HL-60 (cell line): ENCODE measurements around the gene FAM83F.

Experiments used
- POLR2AphosphoS5 ChIP-seq: IDR thresholded peaks from 2 replicates; pipeline ENCODE4 v1.6.1; 2012; ENCODE audit warnings: low read depth
- SPI1 ChIP-seq: IDR thresholded peaks from 2 replicates; pipeline ENCODE4 v1.6.1; 2012; ENCODE audit warnings: low read depth, mild to moderate bottlenecking, borderline replicate concordance
- TF ChIP-seq, protein P1 (sequence below): IDR thresholded peaks from one replicate; pipeline ENCODE4 v1.5.1; 2011; ENCODE audit warnings: low read length, control low read depth, inconsistent platforms; ENCODE audit not compliant: insufficient read depth
- TF ChIP-seq, protein P2 (sequence below): IDR thresholded peaks from 2 replicates; pipeline ENCODE4 v1.6.1; 2012; ENCODE audit warnings: low read depth; ENCODE audit not compliant: insufficient replicate concordance

- TF ChIP-seq, protein P1, sequence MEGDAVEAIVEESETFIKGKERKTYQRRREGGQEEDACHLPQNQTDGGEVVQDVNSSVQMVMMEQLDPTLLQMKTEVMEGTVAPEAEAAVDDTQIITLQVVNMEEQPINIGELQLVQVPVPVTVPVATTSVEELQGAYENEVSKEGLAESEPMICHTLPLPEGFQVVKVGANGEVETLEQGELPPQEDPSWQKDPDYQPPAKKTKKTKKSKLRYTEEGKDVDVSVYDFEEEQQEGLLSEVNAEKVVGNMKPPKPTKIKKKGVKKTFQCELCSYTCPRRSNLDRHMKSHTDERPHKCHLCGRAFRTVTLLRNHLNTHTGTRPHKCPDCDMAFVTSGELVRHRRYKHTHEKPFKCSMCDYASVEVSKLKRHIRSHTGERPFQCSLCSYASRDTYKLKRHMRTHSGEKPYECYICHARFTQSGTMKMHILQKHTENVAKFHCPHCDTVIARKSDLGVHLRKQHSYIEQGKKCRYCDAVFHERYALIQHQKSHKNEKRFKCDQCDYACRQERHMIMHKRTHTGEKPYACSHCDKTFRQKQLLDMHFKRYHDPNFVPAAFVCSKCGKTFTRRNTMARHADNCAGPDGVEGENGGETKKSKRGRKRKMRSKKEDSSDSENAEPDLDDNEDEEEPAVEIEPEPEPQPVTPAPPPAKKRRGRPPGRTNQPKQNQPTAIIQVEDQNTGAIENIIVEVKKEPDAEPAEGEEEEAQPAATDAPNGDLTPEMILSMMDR = no peak
- TF ChIP-seq SPI1 = no peak
- no peak for TF ChIP-seq POLR2AphosphoS5
- TF ChIP-seq, protein P2, sequence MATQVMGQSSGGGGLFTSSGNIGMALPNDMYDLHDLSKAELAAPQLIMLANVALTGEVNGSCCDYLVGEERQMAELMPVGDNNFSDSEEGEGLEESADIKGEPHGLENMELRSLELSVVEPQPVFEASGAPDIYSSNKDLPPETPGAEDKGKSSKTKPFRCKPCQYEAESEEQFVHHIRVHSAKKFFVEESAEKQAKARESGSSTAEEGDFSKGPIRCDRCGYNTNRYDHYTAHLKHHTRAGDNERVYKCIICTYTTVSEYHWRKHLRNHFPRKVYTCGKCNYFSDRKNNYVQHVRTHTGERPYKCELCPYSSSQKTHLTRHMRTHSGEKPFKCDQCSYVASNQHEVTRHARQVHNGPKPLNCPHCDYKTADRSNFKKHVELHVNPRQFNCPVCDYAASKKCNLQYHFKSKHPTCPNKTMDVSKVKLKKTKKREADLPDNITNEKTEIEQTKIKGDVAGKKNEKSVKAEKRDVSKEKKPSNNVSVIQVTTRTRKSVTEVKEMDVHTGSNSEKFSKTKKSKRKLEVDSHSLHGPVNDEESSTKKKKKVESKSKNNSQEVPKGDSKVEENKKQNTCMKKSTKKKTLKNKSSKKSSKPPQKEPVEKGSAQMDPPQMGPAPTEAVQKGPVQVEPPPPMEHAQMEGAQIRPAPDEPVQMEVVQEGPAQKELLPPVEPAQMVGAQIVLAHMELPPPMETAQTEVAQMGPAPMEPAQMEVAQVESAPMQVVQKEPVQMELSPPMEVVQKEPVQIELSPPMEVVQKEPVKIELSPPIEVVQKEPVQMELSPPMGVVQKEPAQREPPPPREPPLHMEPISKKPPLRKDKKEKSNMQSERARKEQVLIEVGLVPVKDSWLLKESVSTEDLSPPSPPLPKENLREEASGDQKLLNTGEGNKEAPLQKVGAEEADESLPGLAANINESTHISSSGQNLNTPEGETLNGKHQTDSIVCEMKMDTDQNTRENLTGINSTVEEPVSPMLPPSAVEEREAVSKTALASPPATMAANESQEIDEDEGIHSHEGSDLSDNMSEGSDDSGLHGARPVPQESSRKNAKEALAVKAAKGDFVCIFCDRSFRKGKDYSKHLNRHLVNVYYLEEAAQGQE = no peak
Observed at GRCh38 chr22:40002935-40003715, 8.4 kb downstream of the FAM83F start.
